Stimulated activated CD4-positive, alpha-beta T cell treated with anti-CD3 and anti-CD28 coated beads, Interleukin-4, amount 100 ng/mL, for 48 hours (primary cell): ENCODE data around the gene PM20D1.
"Not testable (repeated sequence)": the region's sequence is repeated elsewhere in the genome, so short reads cannot be mapped to it uniquely, and the experiment has no call there.

ENCODE experiments used
- DNase-seq, 2 donors: peaks; one replicate each; pipeline ENCODE4 v3.0.0-alpha.2; 2020; ENCODE audit warnings: low read depth in 2 of 2

The PM20D1 gene, protein sequence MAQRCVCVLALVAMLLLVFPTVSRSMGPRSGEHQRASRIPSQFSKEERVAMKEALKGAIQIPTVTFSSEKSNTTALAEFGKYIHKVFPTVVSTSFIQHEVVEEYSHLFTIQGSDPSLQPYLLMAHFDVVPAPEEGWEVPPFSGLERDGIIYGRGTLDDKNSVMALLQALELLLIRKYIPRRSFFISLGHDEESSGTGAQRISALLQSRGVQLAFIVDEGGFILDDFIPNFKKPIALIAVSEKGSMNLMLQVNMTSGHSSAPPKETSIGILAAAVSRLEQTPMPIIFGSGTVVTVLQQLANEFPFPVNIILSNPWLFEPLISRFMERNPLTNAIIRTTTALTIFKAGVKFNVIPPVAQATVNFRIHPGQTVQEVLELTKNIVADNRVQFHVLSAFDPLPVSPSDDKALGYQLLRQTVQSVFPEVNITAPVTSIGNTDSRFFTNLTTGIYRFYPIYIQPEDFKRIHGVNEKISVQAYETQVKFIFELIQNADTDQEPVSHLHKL

DNA sequence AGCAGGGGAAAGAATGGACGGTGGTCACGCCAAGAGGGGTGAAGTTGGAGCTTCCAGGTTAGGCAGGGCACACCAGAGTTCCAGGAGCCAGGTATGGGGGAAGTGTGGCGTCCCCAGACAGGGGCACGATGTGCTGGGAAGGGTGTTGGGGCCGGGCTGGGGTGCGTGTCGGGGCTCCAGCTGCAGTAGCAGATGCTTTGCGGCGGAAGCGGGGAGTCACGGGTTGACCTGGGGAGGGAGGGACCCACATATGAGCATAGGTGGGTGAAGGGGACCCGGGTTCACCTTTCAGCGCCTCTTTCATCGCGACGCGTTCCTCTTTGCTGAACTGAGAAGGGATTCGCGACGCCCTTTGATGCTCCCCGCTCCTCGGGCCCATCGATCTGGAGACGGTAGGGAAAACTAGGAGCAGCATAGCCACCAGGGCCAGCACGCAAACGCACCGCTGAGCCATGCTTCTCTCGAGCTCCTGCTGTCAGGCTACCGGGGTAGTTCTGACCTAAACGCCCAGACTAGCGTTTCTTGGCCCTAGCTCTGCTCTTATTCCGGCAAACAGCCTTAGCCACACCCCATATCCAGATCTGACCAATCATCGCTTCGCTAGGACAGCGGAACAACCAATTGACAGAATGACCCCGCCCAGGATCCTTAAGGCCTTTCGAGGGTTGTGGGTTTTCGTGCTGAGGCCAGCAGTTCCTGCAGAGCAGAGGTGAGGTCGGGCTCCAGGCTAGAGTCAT lies at the start of gene PM20D1:
Gene PM20D1 (minus strand): TSS at position 514 of the 737 bp plus-strand sequence. CDS start 60 bp downstream, at position 454.
- peak; percentile 49 to 67 for DNase-seq

DNA sequence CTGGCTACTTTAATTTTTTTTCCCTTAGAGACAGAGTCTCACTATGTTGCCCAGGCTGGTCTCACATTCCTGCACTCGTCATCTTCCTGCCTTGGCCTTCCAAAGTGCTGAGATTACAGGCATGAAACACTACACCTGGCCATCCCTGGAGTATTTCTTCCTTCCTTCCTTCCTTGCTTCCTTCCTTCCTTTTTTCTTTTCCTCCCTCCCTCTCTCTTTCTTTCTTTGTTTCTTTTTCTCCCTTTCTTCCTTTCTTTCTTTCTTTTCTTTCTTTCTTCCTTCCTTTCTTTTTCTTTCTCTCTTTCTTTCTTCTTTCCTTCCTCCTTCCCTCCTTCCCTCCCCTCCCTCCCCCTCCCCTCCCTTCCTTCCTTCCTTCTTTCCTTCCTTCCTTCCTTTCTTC lies 46.4 kb upstream of the PM20D1 start:
- DNase-seq: no peak

DNA sequence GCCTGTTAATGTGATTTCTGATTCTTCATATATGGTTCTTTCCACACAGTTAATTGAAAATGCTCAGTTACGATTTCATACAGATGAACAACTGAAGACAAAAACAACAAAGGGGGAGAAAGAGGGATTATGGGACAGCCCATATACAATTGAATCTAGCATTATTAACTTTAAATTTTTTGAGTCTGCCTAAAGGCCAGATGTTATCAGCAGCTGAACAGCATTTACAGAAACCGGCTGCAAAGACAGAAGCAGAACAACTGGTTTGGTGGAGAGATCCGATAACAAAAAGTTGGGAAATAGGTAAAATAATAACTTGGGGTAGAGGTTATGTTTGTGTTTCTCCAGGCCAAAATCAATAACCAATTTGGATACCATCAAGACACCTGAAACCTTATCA lies 44.2 kb upstream of the PM20D1 start:
- not testable (repeated sequence) for DNase-seq

DNA sequence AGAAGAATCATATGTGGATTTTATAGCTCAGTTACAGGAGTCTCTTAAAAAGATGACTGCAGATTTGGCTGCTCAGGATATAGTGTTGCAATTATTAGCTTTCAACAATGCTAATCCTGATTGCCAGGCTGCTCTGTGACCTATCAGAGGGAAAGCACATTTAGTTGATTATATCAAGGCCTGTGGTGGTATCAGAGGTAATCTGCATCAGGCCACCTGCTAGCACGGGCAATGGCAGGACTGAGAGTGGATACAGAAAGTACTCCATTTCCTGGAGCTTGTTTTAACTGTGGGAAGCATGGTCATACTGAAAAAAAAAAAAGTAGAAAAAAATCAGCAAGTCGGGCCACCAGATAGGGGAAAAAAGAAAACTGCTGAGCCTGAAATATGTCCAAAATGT lies 42.2 kb upstream of the PM20D1 start:
- not testable (repeated sequence) for DNase-seq

DNA sequence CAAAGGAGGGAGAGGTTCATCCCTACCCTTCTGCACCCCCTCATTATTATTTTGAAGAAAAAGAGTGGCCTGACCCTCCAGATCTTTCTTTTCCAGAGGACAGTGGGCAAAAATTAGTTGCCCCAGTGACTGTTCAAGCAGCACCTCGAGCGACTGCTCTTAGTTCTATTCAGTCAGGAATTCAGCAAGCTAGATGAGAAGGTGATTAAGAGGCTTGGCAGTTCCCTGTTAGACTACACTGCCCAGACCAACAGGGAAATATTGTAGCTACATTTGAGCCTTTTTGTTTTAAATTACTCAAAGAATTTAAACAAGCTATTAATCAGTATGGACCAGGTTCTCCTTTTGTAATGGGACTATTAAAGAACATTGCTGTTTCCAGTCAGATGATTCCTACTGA lies 41.5 kb upstream of the PM20D1 start:
- DNase-seq: not testable (repeated sequence)

DNA sequence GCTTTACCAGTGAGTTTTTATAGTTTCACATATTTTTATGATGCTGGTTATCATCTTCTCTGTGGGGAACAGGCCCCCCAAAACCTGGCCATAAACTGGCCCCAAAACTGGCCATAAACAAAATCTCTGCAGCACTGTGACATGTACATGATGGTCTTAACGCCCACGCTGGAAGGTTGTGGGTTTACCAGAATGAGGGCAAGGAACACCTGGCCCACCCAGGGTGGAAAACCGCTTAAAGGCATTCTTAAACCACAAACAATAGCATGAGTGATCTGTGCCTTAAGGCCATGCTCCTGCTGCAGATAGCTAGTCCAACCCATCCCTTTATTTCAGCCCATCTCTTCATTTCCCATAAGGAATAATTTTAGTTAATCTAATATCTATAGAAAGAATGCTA lies 40.7 kb upstream of the PM20D1 start:
- DNase-seq: not testable (repeated sequence)

DNA sequence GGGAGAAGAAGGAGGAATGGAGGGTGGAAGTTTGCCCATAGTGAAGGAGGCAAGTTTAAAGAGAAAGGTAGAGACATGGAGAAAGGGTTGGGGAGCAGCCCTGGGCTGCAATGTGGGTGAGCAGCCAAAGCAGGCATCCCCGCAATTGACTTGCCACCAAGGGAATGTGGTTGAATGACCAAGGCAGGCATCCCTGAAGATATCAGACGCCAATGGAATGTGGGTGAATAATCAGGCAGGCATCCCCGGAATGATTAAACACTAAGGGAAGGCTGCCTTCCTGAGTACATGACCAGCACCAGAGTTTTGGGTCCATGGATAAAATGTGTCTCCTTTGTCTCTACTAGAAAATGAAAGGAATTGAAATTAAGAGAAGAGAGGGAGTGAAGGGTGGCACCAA lies 39.8 kb upstream of the PM20D1 start:
- DNase-seq: not testable (repeated sequence)

DNA sequence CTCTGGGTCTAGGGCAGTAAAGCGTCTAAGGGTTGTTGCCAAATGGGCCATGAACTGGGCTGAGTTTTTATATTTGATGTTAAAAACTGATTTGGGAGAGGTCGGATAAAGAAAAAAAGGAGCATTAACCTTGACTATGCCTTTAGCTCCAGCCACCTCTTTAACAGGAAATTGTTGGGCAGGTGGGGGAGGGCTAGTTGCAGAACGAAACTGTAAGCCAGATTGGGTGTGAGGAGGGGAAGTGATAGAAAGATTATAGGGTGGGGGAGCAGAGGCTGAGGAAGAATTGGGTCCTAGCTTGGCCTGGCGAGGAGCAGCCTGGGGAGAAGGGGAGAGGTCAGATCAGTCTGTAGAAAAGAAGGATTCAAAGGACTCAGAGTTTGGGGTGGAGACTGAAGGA lies 39.1 kb upstream of the PM20D1 start:
- DNase-seq: not testable (repeated sequence)

DNA sequence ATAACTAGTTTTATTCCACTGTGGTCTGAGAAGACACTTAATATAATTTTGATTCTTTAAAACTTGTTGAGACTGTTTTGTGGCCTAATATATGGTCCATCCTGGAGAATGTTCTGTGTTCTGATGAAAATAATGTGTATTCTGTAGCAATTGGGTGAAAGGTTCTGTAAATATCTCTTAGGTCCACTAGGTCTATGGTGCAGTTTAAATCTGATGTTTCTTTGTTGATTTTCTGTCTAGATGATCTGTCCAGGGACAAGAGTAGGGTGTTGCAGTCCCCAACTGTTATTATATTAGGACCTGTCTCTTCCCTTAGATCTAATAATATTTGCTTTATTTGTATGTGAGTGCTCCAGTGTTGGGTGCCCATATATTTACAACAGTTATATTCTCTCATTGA lies 33.9 kb upstream of the PM20D1 start:
- DNase-seq: no peak

DNA sequence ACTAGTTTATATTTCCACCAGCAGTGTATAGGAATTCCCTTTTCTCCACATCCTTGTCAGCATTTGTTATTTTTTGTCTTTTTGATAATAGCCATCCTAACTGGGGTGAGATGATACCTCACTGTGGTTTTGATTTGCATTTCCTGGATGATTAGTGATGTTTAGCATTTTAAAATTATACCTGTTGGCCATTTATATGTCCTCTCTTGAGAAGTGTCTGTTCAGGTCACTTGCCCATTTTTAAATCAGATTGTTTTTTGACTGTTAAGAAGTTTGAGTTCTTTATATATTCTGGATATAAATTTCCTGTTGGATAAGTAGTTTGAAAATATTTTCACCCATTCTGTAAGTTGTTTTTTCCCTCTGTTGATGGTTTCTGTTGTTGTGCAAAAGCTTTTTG lies 31.0 kb upstream of the PM20D1 start:
- no peak for DNase-seq

DNA sequence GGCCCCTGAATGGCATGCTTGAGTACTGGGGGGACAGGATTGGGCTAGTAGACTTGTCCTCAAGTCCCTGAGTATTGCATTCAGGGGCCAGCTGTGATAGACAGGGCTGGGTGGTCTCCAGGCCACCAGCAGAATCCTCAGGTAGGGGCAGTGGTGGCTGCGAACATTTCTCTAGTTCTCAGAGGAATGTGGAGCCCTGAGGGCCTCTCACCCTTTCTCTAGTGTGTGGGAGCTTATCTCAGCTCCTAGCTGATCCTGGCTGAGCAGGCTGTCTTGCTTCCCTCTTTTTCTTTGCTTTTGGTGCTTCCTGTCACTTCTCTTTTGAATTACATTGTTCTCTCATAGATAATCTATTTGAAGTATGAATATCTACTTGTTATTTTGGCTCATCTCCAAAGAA lies 30.0 kb upstream of the PM20D1 start:
- no peak for DNase-seq

DNA sequence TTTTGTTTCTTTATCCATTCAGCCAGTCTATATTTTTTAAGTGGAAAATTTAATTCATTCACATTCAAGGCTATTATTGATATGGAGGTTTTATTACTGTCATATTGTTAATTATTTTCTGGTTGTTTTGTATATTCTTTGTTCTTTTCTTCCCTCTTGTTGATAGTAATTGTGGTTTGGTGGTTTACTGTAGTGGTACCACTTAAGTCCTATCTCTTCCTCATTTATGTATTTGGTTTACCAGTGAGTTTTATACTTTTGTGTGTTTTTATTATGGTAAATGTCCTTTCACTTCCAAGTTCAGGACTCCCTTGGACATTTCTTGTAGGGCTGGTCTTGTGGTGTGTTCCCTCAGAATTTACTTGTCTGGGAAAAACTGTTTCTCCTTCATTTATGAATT lies 28.1 kb upstream of the PM20D1 start:
- DNase-seq: no peak

DNA sequence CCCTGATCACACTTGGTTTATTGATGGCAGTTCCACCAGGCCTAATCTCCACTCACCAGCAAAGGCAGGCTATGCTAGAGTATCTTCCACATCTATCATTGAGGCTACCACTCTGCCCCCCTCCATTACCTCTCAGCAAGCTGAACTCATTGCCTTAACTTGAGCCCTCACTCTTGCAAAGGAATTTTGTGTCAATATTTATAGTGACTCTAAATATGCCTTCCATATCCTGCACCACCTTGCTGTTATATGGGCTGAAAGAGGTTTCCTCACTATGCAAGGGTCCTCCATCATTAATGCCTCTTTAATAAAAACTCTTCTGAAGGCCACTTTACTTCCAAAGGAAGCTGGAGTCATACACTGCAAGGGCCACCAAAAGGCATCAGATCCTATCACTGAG lies 23.2 kb upstream of the PM20D1 start:
- DNase-seq: not testable (repeated sequence)

DNA sequence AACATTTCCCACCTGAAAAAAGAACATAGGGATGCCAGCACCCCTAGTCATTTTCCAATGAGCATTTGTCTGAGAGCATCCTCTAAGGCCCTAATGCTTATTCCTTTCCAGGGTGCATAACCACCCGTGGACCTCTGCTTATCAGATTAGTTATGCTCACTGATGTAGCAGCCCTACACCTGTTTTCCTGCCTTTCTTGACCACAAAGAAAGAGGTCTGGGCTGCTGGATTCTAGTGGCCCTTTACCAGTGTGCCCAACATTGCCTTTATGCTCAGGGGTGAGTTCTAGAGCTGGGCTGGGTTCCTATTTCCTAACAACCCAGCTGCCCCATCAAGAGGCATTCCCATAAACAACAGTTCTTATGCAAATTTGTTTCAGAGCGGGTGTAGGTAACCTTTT lies 20.3 kb upstream of the PM20D1 start:
- DNase-seq: no peak

DNA sequence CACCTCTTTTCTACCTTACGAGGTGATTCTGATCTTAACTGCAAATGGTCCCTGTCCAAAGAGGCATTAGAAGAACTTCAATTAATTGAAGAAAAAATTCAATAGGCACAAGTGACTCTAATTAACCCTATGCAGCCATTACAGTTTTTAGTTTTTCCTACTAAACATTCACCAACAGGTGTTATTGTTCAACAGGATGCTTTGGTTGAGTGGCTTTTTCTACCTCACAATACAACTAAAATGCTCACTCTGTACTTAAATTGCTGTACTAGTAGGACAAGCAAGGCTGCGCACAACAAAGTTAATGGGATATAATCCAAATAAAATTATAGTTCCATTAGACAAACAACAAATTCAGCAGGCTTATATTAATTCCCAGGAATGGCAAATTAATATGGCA lies 11.6 kb upstream of the PM20D1 start:
- DNase-seq: no peak

DNA sequence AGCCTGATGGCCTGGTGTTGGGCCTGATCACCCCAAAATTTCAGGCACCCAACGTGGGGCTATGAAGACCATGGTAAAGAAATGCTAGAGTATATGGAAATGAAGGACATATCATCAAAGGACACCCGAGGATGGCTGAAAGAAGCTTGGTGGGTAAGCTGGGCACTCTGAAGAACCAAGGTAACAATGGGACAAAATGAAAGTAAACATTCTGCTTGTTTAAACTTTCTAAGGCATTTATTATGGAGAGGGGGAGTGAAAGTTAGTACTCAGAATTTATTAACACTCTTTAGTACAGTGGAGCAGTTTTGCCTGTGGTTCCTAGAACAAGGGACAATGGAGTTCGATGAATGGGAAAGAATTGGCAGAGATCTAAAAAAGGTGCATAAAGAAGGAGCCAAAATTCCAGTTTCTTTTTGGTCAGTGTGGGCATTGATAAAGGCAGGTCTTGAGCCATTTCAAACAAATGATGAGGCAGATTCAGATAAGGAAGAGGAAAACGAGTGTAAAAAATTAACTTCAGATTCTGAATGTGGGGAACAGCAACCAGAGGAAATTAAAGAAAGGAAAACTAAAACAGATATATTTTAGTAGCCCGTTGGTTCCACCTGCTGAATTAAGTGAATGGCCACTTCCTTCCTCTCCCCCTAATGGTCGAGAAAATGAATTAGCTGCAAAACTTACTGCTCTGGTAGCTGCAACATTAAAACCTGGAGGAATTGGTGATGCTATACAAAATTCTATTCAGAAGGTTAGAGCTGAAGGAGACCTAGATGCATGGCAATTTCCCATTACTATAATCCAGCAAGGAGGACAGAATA lies 8.4 kb upstream of the PM20D1 start:
- DNase-seq: no peak

DNA sequence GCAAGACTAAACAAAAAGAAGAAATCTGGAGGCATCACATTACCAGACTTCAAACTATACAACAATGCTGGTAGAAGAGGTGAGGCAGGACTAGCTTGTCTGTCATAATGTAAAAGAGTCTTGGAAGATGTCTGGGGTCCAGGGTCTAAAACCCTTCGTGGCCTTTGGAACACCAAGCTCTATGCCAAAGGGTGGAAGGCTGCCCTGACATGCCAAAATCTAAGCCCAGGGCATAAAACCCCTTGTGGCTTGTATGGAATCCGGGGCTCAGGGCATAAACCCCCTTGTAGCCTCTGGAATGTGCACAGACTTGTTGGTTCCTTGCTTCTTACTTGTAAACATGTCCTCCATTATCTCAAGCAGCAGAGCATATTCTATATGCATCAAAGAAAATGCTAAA lies 7.6 kb upstream of the PM20D1 start:
- DNase-seq: not testable (repeated sequence)

DNA sequence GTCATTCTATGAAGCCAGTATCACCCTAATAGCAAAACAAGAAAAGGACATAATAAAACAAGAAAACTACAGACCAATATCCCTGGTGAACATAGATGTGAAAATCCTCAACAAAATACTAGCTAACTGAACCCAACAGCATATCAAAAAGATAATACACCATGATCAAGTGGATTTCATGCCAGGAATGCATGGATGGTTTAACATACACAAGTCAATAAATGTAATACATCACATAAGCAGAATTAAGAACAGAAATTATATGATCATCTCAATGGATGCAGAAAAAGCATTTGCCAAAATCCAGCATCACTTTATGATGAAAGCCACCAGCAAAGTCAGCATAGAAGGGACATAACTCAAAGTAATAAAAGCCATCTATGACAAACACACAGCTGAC lies 6.5 kb upstream of the PM20D1 start:
- DNase-seq: no peak

DNA sequence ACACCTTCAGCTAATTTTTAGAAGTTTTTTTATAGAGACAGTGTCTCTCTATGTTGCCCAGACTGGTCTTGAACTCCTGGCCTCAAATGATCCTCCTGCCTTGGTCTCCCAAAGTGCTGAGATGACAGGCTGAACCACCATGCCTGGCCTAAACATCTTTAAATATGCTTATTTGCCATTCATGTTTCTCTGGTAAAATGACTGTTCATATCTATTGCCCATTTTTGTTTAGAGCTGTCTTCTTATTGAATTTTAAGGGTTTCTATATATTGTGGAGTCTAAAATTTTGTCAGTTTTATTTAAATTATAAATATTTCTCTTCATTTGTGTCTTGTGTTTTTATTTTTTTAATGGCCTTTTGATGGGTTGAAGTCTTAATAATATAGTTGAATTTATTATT lies 3.0 kb upstream of the PM20D1 start:
- no peak for DNase-seq

DNA sequence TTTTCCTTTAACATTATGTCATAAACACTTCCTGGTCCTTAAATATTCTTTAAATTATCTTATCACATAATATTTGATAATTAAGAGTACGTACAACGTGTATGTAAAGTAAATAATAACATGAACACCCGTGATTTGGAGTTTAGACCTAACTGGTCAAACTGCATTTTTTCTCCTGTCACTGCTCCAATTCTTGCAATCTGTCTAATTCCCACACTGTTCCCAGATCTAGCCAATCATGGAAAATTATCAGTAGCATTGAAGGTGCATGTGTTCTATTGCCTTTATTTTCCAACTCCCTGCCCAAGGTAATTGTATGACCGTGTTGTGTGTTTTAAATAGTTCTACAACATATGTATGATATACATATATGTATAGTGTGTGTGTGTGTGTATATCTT lies 2.1 kb upstream of the PM20D1 start:
- no peak for DNase-seq

DNA sequence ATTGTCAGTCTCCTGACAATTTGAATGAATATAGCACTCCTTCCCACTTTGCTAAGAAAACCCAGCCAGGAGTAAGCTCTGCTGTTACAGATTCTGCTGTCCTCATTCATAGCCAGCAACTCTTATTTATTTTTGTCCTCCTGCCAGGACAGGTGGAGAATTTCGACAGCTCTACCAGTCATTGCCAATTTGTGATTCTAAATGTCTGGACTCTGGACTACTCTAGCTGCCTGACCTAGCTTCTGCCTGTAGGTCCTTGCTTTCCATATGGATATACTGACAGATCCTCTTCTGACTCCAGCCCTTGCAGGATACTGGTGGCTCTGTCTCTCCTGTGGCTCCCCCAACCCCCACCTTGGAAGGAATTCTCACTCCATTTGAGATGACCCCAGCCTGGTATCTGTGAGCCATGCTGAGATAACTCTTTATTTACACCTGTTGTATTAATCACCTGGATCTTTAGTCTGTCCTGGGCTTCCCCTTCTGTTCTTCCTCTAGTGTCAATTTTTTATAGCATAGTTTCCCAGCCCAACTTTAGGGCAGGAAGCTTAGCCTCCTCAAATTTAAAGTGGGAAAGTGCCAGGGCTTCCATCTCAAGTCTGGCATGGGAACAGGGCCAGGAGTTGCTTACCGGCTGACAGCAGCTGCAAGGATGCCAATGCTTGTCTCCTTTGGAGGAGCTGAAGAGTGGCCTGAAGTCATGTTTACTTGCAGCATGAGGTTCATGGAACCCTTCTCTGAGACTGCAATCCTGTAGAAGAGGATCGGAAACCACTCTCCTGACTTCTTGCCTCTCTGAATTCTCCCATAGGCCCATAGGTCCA lies 6.7 kb downstream of the PM20D1 start:
- DNase-seq: no peak
